ENCODE data around the gene UROC1. TPM values are rescaled to one million over a fixed set of nuclear protein-coding genes. Genes with fewer than 3 reads are reported as not detected.

Gene UROC1
- total RNA-seq, 2 experiments from 2014 or later, result 0.09 TPM; not detected in 1

GRCh38 chr3:126554560-126555525 is 37.3 kb upstream of the UROC1 start:
- H3K4me3 ChIP-seq (ENCODE audit: low read depth, low read length, poor library complexity, severe bottlenecking), result no peak overlapping the region

GRCh38 chr3:126553284-126554084 is 35.9 kb upstream of the UROC1 start:
- H3K36me3 ChIP-seq (ENCODE audit: insufficient read depth, low read length), result no peaks in the 10 kb centered on the region
- no peaks in the 10 kb centered on the region for H3K9me2 ChIP-seq (ENCODE audit: insufficient read depth, low read length)
- H3K4me1 ChIP-seq (ENCODE audit: insufficient read depth, low read length, poor library complexity, severe bottlenecking), result no peaks in the 10 kb centered on the region
- CTCF ChIA-PET (ENCODE audit: unreplicated experiment), result no interaction called here
- no peak for TF ChIP-seq EZH2phosphoT487 (IDR thresholded peaks at IDR 0.05; ENCODE audit: borderline replicate concordance, low read depth, low read length)
- TF ChIP-seq CTCF (conservative IDR thresholded peaks at IDR 0.05; ENCODE audit: low read length), result no peak
- DNase-seq (ENCODE audit: low spot score), result no peak
- POLR2A ChIA-PET, result no interaction called here
- no peak overlapping the region for H3K27ac ChIP-seq (ENCODE audit: low read depth, low read length, poor library complexity, severe bottlenecking)
- no TSS peak for BruUV-seq (replicated peaks)
- H3K79me2 ChIP-seq (ENCODE audit: insufficient read depth, low read depth, low read length), result no peaks in the 10 kb centered on the region
- no peak overlapping the region for H3K4me2 ChIP-seq (ENCODE audit: low read length)
- no peak overlapping the region for H2AFZ ChIP-seq (ENCODE audit: low read length)
- H3K9me3 ChIP-seq (ENCODE audit: low read length), result no peaks in the 10 kb centered on the region
- no peaks in the 10 kb centered on the region for H4K20me1 ChIP-seq (ENCODE audit: insufficient read depth, low read length)
- no peak overlapping the region for H3K4me3 ChIP-seq (ENCODE audit: low read depth, low read length, poor library complexity, severe bottlenecking)
- intact Hi-C loops (cut with micrococcal nuclease; ENCODE audit: unreplicated experiment), result no loop called here

More at GRCh38 chr3:126554560-126555525, 37.3 kb upstream of the UROC1 start:
- no peaks in the 10 kb centered on the region for H4K20me1 ChIP-seq (ENCODE audit: insufficient read depth, low read length)
- no peaks in the 10 kb centered on the region for H3K9me3 ChIP-seq (ENCODE audit: low read length)
- no peaks in the 10 kb centered on the region for H3K9me2 ChIP-seq (ENCODE audit: insufficient read depth, low read length)
- TF ChIP-seq EZH2phosphoT487 (IDR thresholded peaks at IDR 0.05; ENCODE audit: borderline replicate concordance, low read depth, low read length) (no peak), CTCF (conservative IDR thresholded peaks at IDR 0.05; ENCODE audit: low read length) (no peak)
- ChIA-PET POLR2A (no interaction called here), CTCF (ENCODE audit: unreplicated experiment) (no interaction called here)
- no peak overlapping the region for H3K4me2 ChIP-seq (ENCODE audit: low read length)
- no peaks in the 10 kb centered on the region for H3K4me1 ChIP-seq (ENCODE audit: insufficient read depth, low read length, poor library complexity, severe bottlenecking)
- H2AFZ ChIP-seq (ENCODE audit: low read length), result no peak overlapping the region
- no peak for DNase-seq (ENCODE audit: low spot score)
- H3K79me2 ChIP-seq (ENCODE audit: insufficient read depth, low read depth, low read length), result no peaks in the 10 kb centered on the region
- no TSS peak for BruUV-seq (replicated peaks)
- no peak overlapping the region for H3K27ac ChIP-seq (ENCODE audit: low read depth, low read length, poor library complexity, severe bottlenecking)
- intact Hi-C loops (cut with micrococcal nuclease; ENCODE audit: unreplicated experiment), result no loop called here
- H3K36me3 ChIP-seq (ENCODE audit: insufficient read depth, low read length), result no peaks in the 10 kb centered on the region

Measured in OCI-LY7 (cell line).